Endothelial cell of umbilical vein (primary cell): ENCODE measurements around the gene CD2AP. TPM values are rescaled to one million over a fixed set of nuclear protein-coding genes. Genes with fewer than 3 reads are reported as not detected.

Experiments
- BruUV-seq: library from RNA; stranded (reverse); fragments of 400-500 nt; replicated peaks from 2 replicates; lab custom pipeline; 2021; lab: Mats Ljungman, UMichigan
- CTCF ChIA-PET: fragments of 300-600, 350-600 bp; sonication (Branson Sonifier 250); formaldehyde crosslinking; loops from one replicate; lab custom pipeline; 2021; ENCODE audit warnings: antibody characterized with exemption, inconsistent platforms; lab: Charles Lee
- POLR2A ChIA-PET: fragments of 300-600, 350-600 bp; sonication (Branson Sonifier 250); formaldehyde crosslinking; loops from one replicate; lab custom pipeline; 2021; ENCODE audit warnings: antibody characterized with exemption, inconsistent platforms; lab: Charles Lee
- DNase-seq: peaks from one replicate; pipeline ENCODE4 v3.0.0-alpha.2; 2011; ENCODE audit warnings: low read depth, low spot score
- FAIRE-seq: peaks from 2 replicates; lab custom pipeline; 2011; peaks lifted over from hg19 to GRCh38; lab: Jason Lieb, UNC
- H2AFZ ChIP-seq: 2 replicates; pipeline ENCODE4 v1.6.0; 2012; ENCODE audit warnings: low read depth, low read length, control low read depth, inconsistent platforms
- H3K27ac ChIP-seq: 2 replicates; pipeline ENCODE4 v1.5.1; 2011; ENCODE audit warnings: low read depth, mild to moderate bottlenecking, control low read depth, low read length, moderate library complexity; ENCODE audit not compliant: insufficient read depth
- H3K27me3 ChIP-seq, 2 experiments: 2 replicates each; pipeline versions ENCODE4 v1.6.0 to v1.6.1; 2011; ENCODE audit warnings: low read length in 2 of 2, mixed read lengths in 1 of 2; ENCODE audit not compliant: control insufficient read depth in 2 of 2, insufficient read depth in 2 of 2
- H3K36me3 ChIP-seq, 2 experiments: 2 replicates in 1 of 2; 3 replicates in 1 of 2; pipeline ENCODE4 v1.5.1; 2011; ENCODE audit warnings: low read length in 2 of 2, mild to moderate bottlenecking in 1 of 2, moderate library complexity in 1 of 2; ENCODE audit not compliant: control insufficient read depth in 2 of 2, insufficient read depth in 2 of 2; ENCODE audit errors: extremely low read depth in 1 of 2
- H3K4me1 ChIP-seq: 3 replicates; pipeline ENCODE4 v1.5.1; 2011; ENCODE audit warnings: mild to moderate bottlenecking, low read length; ENCODE audit not compliant: control insufficient read depth, insufficient read depth; ENCODE audit errors: extremely low read depth
- H3K4me2 ChIP-seq: 2 replicates; pipeline ENCODE4 v1.6.1; 2011; ENCODE audit warnings: low read length, control low read depth, mixed read lengths; ENCODE audit not compliant: insufficient read depth
- H3K4me3 ChIP-seq, 3 experiments: fragments of 200-600 bp in 1 of 3; sonication (generic), shearing (Covaris generic) in 1 of 3; replicated peaks in 1 of 3; 2 replicates each; pipeline ENCODE4 v1.5.1; 2011 to 2016; ENCODE audit warnings: control low read depth in 3 of 3, low read length in 3 of 3, mild to moderate bottlenecking in 2 of 3, inconsistent platforms in 1 of 3, low read depth in 1 of 3, moderate library complexity in 1 of 3; ENCODE audit not compliant: insufficient read depth in 1 of 3
- H3K79me2 ChIP-seq: 2 replicates; pipeline ENCODE4 v1.6.0; 2012; ENCODE audit warnings: low read length, inconsistent platforms; ENCODE audit not compliant: control insufficient read depth, insufficient read depth
- H3K9ac ChIP-seq: replicated peaks from 2 replicates; pipeline ENCODE3; 2011; ENCODE audit warnings: low read length, control low read depth; ENCODE audit not compliant: insufficient read depth; ENCODE audit errors: extremely low read depth
- H3K9me1 ChIP-seq: replicated peaks from 3 replicates; pipeline ENCODE4 v1.6.0; 2011; ENCODE audit warnings: mild to moderate bottlenecking, low read length; ENCODE audit not compliant: control insufficient read depth, insufficient read depth; ENCODE audit errors: extremely low read depth
- H3K9me3 ChIP-seq: replicated peaks from 2 replicates; pipeline ENCODE4 v1.5.1; 2012; ENCODE audit warnings: low read length, inconsistent platforms; ENCODE audit not compliant: control insufficient read depth, insufficient read depth
- H4K20me1 ChIP-seq: replicated peaks from 2 replicates; pipeline ENCODE3; 2011; ENCODE audit warnings: mild to moderate bottlenecking, low read length; ENCODE audit not compliant: control insufficient read depth, insufficient read depth; ENCODE audit errors: extremely low read depth
- EZH2 ChIP-seq: IDR thresholded peaks from 2 replicates; pipeline ENCODE4 v1.6.1; 2012; ENCODE audit warnings: borderline replicate concordance, low read depth, mild to moderate bottlenecking, moderate library complexity, low read length, inconsistent platforms; ENCODE audit not compliant: severe bottlenecking
- FOS ChIP-seq: IDR thresholded peaks from 2 replicates; pipeline ENCODE4 v1.6.1; 2011; ENCODE audit warnings: mild to moderate bottlenecking, low read length, moderate library complexity, borderline replicate concordance; ENCODE audit not compliant: insufficient read depth
- GATA2 ChIP-seq: IDR thresholded peaks from 2 replicates; pipeline ENCODE4 v1.7.0; 2011; ENCODE audit warnings: low read depth, mild to moderate bottlenecking, moderate library complexity, mixed read lengths, low read length; ENCODE audit not compliant: insufficient read length, insufficient read depth
- JUN ChIP-seq: IDR thresholded peaks from 2 replicates; pipeline ENCODE4 v1.6.1; 2011; ENCODE audit warnings: borderline replicate concordance, low read depth; ENCODE audit not compliant: insufficient read length, insufficient read depth
- MYC ChIP-seq: IDR thresholded peaks from one replicate; pipeline ENCODE4 v1.6.1; 2011; ENCODE audit warnings: mild to moderate bottlenecking, low read depth, low read length
- POLR2A ChIP-seq: IDR thresholded peaks from 2 replicates; pipeline ENCODE4 v1.6.1; 2012; ENCODE audit warnings: low read depth, mild to moderate bottlenecking, control low read depth, low read length
- POLR2AphosphoS5 ChIP-seq: IDR thresholded peaks from 2 replicates; pipeline ENCODE4 v1.6.1; 2012; ENCODE audit warnings: low read depth, mild to moderate bottlenecking, control low read depth, low read length, moderate library complexity; ENCODE audit not compliant: insufficient read depth
- dilution Hi-C: fragments of 300-500 bp; cut with MboI; formaldehyde crosslinking; loops from one replicate; pipeline ENCODE4 v1.15.0; 2019; ENCODE audit warnings: low sequenced_read_pairs; ENCODE audit not compliant: extremely low pct_ligation_motif_present
- intact Hi-C: fragments of 100-400 bp; cut with micrococcal nuclease; formaldehyde crosslinking; loops from one replicate; pipeline ENCODE4 v1.10.0; 2022
- polyA plus RNA-seq, 4 experiments: library from polyadenylated mRNA; depleted of rRNA in 3 of 4; stranded (reverse) in 3 of 4; unstranded in 1 of 4; fragments of >200 nt; gene quantifications; 2 replicates each; pipeline versions ENCODE4 v1.2.1 to v1.2.3, GENCODE V29; 2011 to 2012; ENCODE audit warnings: missing spikeins in 1 of 4
- total RNA-seq: library from RNA; stranded (reverse); gene quantifications from 2 replicates; pipeline ENCODE4 v1.2.3, GENCODE V29; 2021
- TF ChIP-seq, protein P1 (sequence below): IDR thresholded peaks from 2 replicates; pipeline ENCODE4 v1.6.1; 2011; ENCODE audit not compliant: insufficient read depth, insufficient read length
- TF ChIP-seq, protein P2 (sequence below), 2 donors: IDR thresholded peaks; 1 replicate in 1 of 2; 2 replicates in 1 of 2; pipeline ENCODE4 v1.5.1; 2011; ENCODE audit warnings: low read length in 2 of 2, mild to moderate bottlenecking in 2 of 2, moderate library complexity in 2 of 2, control low read depth in 1 of 2, inconsistent platforms in 1 of 2, low read depth in 1 of 2; ENCODE audit not compliant: insufficient read depth in 1 of 2; ENCODE audit errors: extremely low read depth in 1 of 2

The CD2AP gene
- total and polyA plus RNA-seq, 2 donors (not counting 3 experiments of a cell fraction or from before 2014, with no cell fraction given) = 4.2 to 39.8 TPM

DNA sequence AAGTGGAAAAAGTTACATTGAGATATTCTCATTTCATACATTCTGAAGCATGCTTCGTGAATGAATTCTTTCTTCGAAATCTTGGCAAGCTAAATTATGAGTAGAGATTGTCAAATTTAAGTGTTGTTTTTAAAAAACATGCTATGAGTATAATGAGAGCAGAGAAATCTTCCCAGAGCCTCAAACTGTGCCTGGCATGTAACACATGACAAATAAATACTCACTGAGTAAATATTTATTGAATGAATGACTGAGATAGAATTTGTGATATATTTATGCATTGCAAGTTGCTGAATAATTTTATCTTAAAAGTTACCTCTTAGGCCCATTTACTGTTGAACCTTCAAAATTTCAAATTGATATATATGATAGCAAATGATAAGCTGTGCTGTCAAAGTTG is 24.7 kb upstream of the CD2AP start:
- Histone ChIP-seq H3K9me3 (no peaks in the 10 kb centered on the region), H2AFZ (no peak overlapping the region), H3K79me2 (no peaks in the 10 kb centered on the region), H4K20me1 (no peaks in the 10 kb centered on the region), H3K36me3 (no peaks in the 10 kb centered on the region), H3K9ac (no peak overlapping the region), H3K9me1 (no peaks in the 10 kb centered on the region), H3K27ac (no peak overlapping the region), H3K4me2 (no peak overlapping the region), H3K4me3 (no peak overlapping the region), H3K4me1 (no peaks in the 10 kb centered on the region), H3K27me3 (no peaks in the 10 kb centered on the region)
- no TSS peak for BruUV-seq
- TF ChIP-seq FOS (no peak), EZH2 (no peak), JUN (no peak), MYC (no peak), POLR2AphosphoS5 (no peak), POLR2A (no peak), GATA2 (no peak)
- TF ChIP-seq, protein P1, sequence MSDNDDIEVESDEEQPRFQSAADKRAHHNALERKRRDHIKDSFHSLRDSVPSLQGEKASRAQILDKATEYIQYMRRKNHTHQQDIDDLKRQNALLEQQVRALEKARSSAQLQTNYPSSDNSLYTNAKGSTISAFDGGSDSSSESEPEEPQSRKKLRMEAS = no peak
- TF ChIP-seq, protein P2, sequence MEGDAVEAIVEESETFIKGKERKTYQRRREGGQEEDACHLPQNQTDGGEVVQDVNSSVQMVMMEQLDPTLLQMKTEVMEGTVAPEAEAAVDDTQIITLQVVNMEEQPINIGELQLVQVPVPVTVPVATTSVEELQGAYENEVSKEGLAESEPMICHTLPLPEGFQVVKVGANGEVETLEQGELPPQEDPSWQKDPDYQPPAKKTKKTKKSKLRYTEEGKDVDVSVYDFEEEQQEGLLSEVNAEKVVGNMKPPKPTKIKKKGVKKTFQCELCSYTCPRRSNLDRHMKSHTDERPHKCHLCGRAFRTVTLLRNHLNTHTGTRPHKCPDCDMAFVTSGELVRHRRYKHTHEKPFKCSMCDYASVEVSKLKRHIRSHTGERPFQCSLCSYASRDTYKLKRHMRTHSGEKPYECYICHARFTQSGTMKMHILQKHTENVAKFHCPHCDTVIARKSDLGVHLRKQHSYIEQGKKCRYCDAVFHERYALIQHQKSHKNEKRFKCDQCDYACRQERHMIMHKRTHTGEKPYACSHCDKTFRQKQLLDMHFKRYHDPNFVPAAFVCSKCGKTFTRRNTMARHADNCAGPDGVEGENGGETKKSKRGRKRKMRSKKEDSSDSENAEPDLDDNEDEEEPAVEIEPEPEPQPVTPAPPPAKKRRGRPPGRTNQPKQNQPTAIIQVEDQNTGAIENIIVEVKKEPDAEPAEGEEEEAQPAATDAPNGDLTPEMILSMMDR (IDR thresholded peaks at IDR 0.05; ENCODE audit: extremely low read depth in 1 of 2, insufficient read depth in 1 of 2, low read depth in 1 of 2, low read length in 2 of 2) = no peak
- POLR2A ChIA-PET = no interaction called here
- intact Hi-C loops (no loop called here), dilution Hi-C loops (no loop called here)
- DNase-seq (no peak), FAIRE-seq (no peak)
- CTCF ChIA-PET = no interaction called here
